ENCODE data around the gene PDLIM3.

GRCh38 chr4:185469580-185470154 is 65.6 kb downstream of the PDLIM3 start:
- TF ChIP-seq CTCF (conservative IDR thresholded peaks at IDR 0.05; ENCODE audit: low read depth, low read length) (no peak), SMC3 (IDR thresholded peaks at IDR 0.05; ENCODE audit: low read depth, low read length) (no peak), POLR2A (IDR thresholded peaks at IDR 0.05; ENCODE audit: low read depth, low read length) (no peak), ELK1 (IDR thresholded peaks at IDR 0.05; ENCODE audit: borderline replicate concordance, low read depth, low read length) (no peak), RCOR1 (IDR thresholded peaks at IDR 0.05; ENCODE audit: insufficient replicate concordance, low read length) (no peak), FOS (IDR thresholded peaks at IDR 0.05; ENCODE audit: low read depth, low read length) (no peak), MAFK (IDR thresholded peaks at IDR 0.05; ENCODE audit: low read depth, low read length) (no peak), NFE2L2 (IDR thresholded peaks at IDR 0.05; ENCODE audit: low read depth, low read length) (no peak), RFX5 (IDR thresholded peaks at IDR 0.05; ENCODE audit: low read depth, low read length) (no peak), MAZ (IDR thresholded peaks at IDR 0.05; ENCODE audit: borderline replicate concordance, low read depth, low read length) (no peak), CEBPB (IDR thresholded peaks at IDR 0.05; ENCODE audit: low read depth, low read length) (no peak), RAD21 (IDR thresholded peaks at IDR 0.05; ENCODE audit: low read length) (no peak), MXI1 (IDR thresholded peaks at IDR 0.05; ENCODE audit: borderline replicate concordance, low read depth, low read length) (no peak)
- TF ChIP-seq, protein P1, sequence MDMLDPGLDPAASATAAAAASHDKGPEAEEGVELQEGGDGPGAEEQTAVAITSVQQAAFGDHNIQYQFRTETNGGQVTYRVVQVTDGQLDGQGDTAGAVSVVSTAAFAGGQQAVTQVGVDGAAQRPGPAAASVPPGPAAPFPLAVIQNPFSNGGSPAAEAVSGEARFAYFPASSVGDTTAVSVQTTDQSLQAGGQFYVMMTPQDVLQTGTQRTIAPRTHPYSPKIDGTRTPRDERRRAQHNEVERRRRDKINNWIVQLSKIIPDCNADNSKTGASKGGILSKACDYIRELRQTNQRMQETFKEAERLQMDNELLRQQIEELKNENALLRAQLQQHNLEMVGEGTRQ (IDR thresholded peaks at IDR 0.05; ENCODE audit: low read depth, low read length): no peak

Data from IMR-90 (cell line).